PC-9 (cell line): ENCODE data around the gene SUPT3H. TPM values are rescaled to one million over a fixed set of nuclear protein-coding genes. Genes with fewer than 3 reads are reported as not detected.

ENCODE experiments used
- BruUV-seq: library from RNA; stranded (reverse); fragments of 400-500 nt; replicated peaks from 2 replicates; lab custom pipeline; 2021; lab: Mats Ljungman, UMichigan
- CTCF ChIA-PET: fragments of 300-600 bp; sonication (Branson Sonifier 250); formaldehyde crosslinking; loops from one replicate; lab custom pipeline; 2022; ENCODE audit warnings: antibody characterized with exemption; lab: Charles Lee
- POLR2A ChIA-PET: fragments of 300-600 bp; sonication (Branson Sonifier 250); formaldehyde crosslinking; loops from one replicate; lab custom pipeline; 2022; ENCODE audit warnings: antibody characterized with exemption; ENCODE audit not compliant: unreplicated experiment; lab: Charles Lee
- DNase-seq, 2 experiments: peaks; one replicate each; pipeline versions ENCODE4 v3.0.0 to v3.0.0-alpha.2; 2015 to 2022; ENCODE audit warnings: mixed read lengths in 1 of 2
- H2AFZ ChIP-seq: fragments of 200-600 bp; sonication (generic); 2 replicates; pipeline ENCODE4 v1.8.1; 2017; ENCODE audit warnings: antibody characterized with exemption
- H3F3A ChIP-seq: fragments of 200-600 bp; sonication (generic); 2 replicates; pipeline ENCODE4 v1.8.1; 2017; ENCODE audit warnings: antibody characterized with exemption, mild to moderate bottlenecking, low read depth; ENCODE audit not compliant: insufficient read depth
- H3K27ac ChIP-seq: fragments of 200-600 bp; sonication (generic); 2 replicates; pipeline ENCODE4 v1.6.1; 2016; ENCODE audit warnings: mixed run types
- H3K27me3 ChIP-seq: fragments of 200-600 bp; sonication (generic); 2 replicates; pipeline ENCODE4 v1.6.1; 2016; ENCODE audit warnings: low read depth, mixed run types; ENCODE audit not compliant: insufficient read depth
- H3K36me3 ChIP-seq: fragments of 200-600 bp; sonication (generic); 2 replicates; pipeline ENCODE4 v1.6.1; 2016; ENCODE audit warnings: low read depth, mixed run types
- H3K4me1 ChIP-seq: fragments of 200-600 bp; sonication (generic); replicated peaks from 2 replicates; pipeline ENCODE4 v1.6.1; 2016; ENCODE audit warnings: mixed run types; ENCODE audit not compliant: insufficient read depth
- H3K4me2 ChIP-seq: fragments of 200-600 bp; sonication (generic); 2 replicates; pipeline ENCODE4 v1.6.1; 2017; ENCODE audit warnings: mixed run types
- H3K4me3 ChIP-seq: fragments of 200-600 bp; sonication (generic); 2 replicates; pipeline ENCODE4 v1.6.1; 2016; ENCODE audit warnings: mixed run types
- H3K79me2 ChIP-seq: fragments of 200-600 bp; sonication (generic); 2 replicates; pipeline ENCODE4 v1.6.1; 2017; ENCODE audit warnings: low read depth, mixed run types
- H3K9me2 ChIP-seq: fragments of 200-600 bp; sonication (generic); 2 replicates; pipeline ENCODE4 v1.8.1; 2017; ENCODE audit warnings: mild to moderate bottlenecking; ENCODE audit not compliant: insufficient read depth
- H3K9me3 ChIP-seq: fragments of 200-600 bp; sonication (generic); 2 replicates; pipeline ENCODE4 v1.8.1; 2016; ENCODE audit warnings: low read depth; ENCODE audit not compliant: insufficient read depth
- H4K20me1 ChIP-seq: fragments of 200-600 bp; sonication (generic); 2 replicates; pipeline ENCODE4 v1.8.1; 2017; ENCODE audit not compliant: insufficient read depth
- EZH2 ChIP-seq: fragments of 200-600 bp; sonication (generic); IDR thresholded peaks from 2 replicates; pipeline ENCODE4 v1.8.0; 2017; ENCODE audit warnings: antibody characterized with exemption, low read depth
- intact Hi-C: fragments of 100-400 bp; cut with micrococcal nuclease; formaldehyde crosslinking; loops from one replicate; pipeline ENCODE4 v1.10.0; 2022; ENCODE audit not compliant: unreplicated experiment
- total RNA-seq: library from RNA; stranded (reverse); gene quantifications from 2 replicates; pipeline ENCODE4 v1.2.3, GENCODE V29; 2021
- TF ChIP-seq, protein P1 (sequence below): fragments of 200-600 bp; sonication (generic); conservative IDR thresholded peaks from 2 replicates; pipeline ENCODE4 v1.6.1; 2017; ENCODE audit warnings: mixed run types, antibody characterized with exemption, mild to moderate bottlenecking, moderate library complexity

Gene SUPT3H
- total RNA-seq, 1 experiment from 2014 or later, result 9.2 TPM

DNA sequence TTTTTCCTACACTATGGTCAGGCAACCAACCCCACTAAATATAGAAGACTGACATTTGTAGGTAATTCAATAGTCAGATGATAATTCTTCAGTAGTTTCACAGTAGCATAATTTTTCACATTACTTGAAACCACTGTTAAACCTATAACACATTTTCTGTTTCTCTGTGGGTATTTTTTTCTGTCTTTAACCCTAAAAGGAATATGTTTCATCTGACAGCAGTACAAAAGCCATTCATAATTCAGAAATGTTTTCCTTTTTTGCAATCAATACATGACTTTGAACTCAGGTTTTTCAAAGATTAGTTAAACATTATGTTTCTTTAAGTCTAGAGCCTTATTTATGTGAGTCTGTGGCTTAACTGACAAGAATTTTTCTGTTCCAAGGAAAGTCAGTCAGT lies 178.2 kb downstream of the SUPT3H start:
- Histone ChIP-seq H3K9me3 (no peaks in the 10 kb centered on the region), H3K4me2 (no peak overlapping the region), H3F3A (no peaks in the 10 kb centered on the region), H3K4me3 (no peak overlapping the region), H4K20me1 (0 out of 2 replicates have a peak, but pooled peaks cover 3% of the 10 kb centered on the region), H3K27me3 (no peaks in the 10 kb centered on the region), H3K4me1 (no peaks in the 10 kb centered on the region), H3K36me3 (no peaks in the 10 kb centered on the region), H3K9me2 (no peaks in the 10 kb centered on the region), H3K79me2 (no peaks in the 10 kb centered on the region), H3K27ac (no peak overlapping the region), H2AFZ (no peak overlapping the region)
- DNase-seq, result no peak
- intact Hi-C loops, result no loop called here
- no peak for TF ChIP-seq EZH2
- TF ChIP-seq, protein P1, sequence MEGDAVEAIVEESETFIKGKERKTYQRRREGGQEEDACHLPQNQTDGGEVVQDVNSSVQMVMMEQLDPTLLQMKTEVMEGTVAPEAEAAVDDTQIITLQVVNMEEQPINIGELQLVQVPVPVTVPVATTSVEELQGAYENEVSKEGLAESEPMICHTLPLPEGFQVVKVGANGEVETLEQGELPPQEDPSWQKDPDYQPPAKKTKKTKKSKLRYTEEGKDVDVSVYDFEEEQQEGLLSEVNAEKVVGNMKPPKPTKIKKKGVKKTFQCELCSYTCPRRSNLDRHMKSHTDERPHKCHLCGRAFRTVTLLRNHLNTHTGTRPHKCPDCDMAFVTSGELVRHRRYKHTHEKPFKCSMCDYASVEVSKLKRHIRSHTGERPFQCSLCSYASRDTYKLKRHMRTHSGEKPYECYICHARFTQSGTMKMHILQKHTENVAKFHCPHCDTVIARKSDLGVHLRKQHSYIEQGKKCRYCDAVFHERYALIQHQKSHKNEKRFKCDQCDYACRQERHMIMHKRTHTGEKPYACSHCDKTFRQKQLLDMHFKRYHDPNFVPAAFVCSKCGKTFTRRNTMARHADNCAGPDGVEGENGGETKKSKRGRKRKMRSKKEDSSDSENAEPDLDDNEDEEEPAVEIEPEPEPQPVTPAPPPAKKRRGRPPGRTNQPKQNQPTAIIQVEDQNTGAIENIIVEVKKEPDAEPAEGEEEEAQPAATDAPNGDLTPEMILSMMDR, result no peak
- no TSS peak for BruUV-seq
- POLR2A ChIA-PET, result no interaction called here
- CTCF ChIA-PET, result no interaction called here

DNA sequence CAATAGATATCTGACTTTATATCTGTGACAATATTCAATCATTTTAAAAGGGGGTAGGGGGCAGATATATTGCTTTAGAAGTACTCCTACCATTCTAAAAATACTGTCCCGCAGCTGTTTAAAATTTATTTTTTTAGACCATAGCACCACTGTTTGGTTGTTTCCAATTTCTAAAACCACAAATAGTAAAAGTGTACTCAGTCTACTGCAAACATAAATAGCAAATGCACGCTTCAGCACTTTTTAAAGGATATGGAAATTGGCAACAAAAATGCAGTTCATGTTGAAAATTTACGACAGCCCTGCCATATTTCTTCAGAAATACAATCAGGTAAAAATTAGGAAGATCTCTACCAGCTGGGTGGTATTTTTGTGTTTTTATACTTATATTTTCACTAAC lies 181.6 kb downstream of the SUPT3H start:
- Histone ChIP-seq H3K4me1 (no peaks in the 10 kb centered on the region), H2AFZ (no peak overlapping the region), H3K4me3 (no peak overlapping the region), H3K9me2 (peaks cover 4% of the 10 kb centered on the region; the same call in 1 of the 2 replicates), H3F3A (no peaks in the 10 kb centered on the region), H3K36me3 (no peaks in the 10 kb centered on the region), H3K27ac (no peak overlapping the region), H3K4me2 (no peak overlapping the region), H3K79me2 (no peaks in the 10 kb centered on the region), H3K9me3 (no peaks in the 10 kb centered on the region), H4K20me1 (no peaks in the 10 kb centered on the region), H3K27me3 (no peaks in the 10 kb centered on the region)
- ChIA-PET CTCF (no interaction called here), POLR2A (no interaction called here)
- BruUV-seq, result no TSS peak
- DNase-seq, result no peak
- intact Hi-C loops, result no loop called here
- no peak for TF ChIP-seq EZH2
- TF ChIP-seq, protein P1, result no peak

DNA sequence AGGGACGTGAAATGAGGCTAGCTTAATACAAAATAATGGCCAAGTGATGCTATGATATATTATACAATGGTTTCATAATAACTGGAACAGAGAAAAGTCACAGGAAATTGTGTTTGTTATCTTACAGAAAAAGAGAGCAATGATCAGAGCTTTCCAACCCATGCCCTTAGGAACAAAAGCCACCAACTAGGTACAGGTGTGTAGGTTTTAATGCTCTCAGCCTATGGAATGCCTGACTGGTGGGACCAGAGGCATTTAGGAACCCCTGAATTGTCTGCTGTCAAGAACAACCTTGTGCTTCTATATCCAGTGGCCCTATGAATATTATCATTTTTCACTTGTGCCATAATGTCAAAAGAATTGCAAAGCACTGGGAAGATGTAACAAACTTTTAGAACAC lies 182.6 kb downstream of the SUPT3H start:
- intact Hi-C loops, result no loop called here
- Histone ChIP-seq H3K4me2 (no peak overlapping the region), H4K20me1 (no peaks in the 10 kb centered on the region), H3K4me3 (no peak overlapping the region), H3K27ac (no peak overlapping the region), H2AFZ (no peak overlapping the region), H3K36me3 (no peaks in the 10 kb centered on the region), H3K9me3 (no peaks in the 10 kb centered on the region), H3K79me2 (no peaks in the 10 kb centered on the region), H3K27me3 (no peaks in the 10 kb centered on the region), H3F3A (no peaks in the 10 kb centered on the region), H3K9me2 (peaks cover 4% of the 10 kb centered on the region; the same call in 1 of the 2 replicates), H3K4me1 (no peaks in the 10 kb centered on the region)
- ChIA-PET CTCF (no interaction called here), POLR2A (no interaction called here)
- TF ChIP-seq, protein P1, result no peak
- no peak for TF ChIP-seq EZH2
- BruUV-seq, result no TSS peak
- DNase-seq, result no peak
